GM19468 (cell line): ENCODE results near the gene RTL9.
"Not testable (repeated sequence)": the region's sequence is repeated elsewhere in the genome, so short reads cannot be mapped to it uniquely, and the experiment has no call there.

Source experiments
- ATAC-seq: cut with Tn5 transposase; IDR thresholded peaks from one replicate; pipeline ENCODE4 v1.9.1; 2021; ENCODE audit warnings: mild to moderate bottlenecking, moderate library complexity, moderate number of reproducible peaks; ENCODE audit not compliant: unreplicated experiment; ENCODE audit errors: extremely low read depth

The RTL9 gene

DNA sequence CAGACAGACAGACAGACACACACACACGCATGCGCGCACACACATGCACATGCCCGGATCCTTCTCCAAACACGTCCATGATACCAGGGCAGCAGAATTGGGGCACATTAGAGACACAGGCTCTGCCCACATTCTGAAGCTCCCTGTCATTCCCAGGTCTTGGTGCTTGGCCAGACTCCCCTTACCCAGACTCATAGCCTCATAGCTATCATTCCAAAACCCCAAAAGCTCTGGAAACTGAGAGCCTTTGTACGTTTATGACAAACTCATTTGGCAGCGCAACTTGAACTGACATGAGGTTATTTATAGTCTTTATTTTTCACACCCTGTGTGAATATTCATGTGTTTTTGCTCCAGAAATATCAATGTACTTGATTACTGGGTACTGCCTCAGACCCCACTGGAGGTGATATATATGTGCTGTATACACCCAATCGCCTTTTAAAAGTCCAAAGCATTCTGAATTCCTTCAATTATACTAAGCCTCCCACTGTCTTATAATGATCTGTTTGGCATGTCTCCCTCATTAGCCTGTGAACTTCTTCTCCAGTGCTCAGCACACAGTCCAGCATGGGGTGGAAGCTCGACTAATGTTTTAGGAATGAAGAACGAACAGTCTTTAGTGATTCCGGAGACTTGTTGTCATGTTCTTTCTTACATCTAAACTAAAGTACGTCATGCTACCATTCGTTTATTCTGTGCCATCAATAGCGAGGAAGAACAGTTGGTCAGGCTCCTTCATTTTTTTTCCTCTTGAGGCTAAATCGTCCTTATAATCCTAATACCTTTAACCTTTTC, 45.0 kb downstream of the RTL9 start:
- ATAC-seq: no peak

DNA sequence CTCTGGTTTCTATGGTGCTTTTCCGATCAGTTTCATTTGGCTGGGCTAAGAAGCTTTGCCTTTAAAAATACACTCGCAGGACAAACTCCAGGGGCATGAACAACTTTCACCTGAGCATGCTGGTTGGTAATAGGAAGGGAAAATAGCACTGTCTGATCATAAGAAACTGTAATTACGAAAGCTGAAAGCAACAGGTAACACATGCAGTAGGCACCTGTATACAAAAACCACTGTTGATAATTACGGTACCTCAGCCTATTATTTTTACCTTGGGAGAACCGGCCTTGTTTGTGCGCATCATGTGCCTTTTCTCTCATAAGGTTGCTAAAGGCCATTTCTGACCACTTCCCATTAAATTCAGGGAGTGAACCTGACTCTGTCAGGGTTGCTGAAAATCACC, 45.7 kb downstream of the RTL9 start:
- no peak for ATAC-seq

DNA sequence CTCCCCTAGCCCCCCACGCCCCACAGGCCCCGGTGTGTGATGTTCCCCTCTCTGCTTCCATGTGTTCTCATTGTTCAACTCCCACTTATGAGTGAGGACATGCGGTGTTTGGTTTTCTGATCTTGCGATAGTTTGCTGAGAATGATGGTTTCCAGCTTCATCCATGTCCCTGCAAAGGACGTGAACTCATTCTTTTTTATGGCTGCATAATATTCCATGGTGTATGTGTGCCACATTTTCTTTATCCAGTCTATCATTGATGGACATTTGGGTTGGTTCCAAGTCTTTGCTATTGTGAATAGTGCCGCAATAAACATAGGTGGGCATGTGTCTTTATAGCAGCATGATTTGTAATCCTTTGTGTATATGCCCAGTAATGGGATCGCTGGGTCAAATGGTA, 47.6 kb downstream of the RTL9 start:
- not testable (repeated sequence) for ATAC-seq

DNA sequence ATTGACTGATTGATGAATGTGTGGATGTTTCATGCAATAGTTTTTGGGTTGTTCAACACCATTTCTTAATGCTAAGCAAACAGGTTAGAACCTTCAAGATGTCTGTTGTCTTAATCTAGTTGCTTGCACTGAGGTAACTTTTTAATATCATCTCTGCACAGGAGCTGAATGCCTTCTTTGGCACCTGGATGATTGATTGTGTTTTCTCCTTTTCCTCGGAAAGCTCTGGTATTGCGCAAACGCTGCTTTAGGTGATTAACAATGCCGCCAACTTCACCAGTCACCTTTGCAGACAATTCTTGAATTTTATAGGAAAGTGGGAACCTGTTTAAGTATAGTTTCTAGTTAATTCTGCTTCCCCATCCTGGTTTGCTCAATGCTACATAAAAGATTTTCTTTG, 48.2 kb downstream of the RTL9 start:
- no peak for ATAC-seq

DNA sequence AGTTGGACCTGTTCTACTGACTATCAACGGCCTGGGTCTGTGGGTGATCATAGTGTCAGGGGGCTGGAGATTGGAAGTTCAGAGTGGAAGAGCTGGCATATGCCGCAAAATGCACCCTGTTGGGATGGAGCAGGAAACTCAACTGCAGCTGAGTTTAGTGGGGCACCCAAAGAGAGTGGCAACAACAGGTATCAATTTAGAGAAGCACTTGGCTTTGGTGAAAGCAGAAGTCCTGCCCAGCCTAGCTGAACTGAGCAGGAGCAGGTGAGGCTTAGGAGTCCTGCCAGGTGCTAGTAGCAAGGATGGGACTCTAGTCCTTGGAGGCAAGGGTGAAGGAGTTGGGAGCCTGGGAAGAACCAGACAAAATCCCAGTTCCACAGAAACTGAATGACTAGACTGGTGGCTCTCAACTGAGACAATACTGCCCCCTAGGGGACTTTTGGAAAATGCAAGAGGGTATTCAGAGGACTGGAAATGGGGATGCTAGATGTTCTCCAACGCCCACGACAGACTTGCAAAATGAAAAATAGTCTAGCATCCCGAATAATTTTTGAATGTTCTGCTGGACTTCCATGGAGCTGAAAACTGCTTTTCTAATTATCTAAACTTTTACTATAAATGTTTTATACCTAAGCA, 49.4 kb downstream of the RTL9 start:
- no peak for ATAC-seq
